GM19099 (cell line): ENCODE results near the gene POLR1B.

ENCODE experiments used
- POLR2A ChIP-seq: IDR thresholded peaks from 3 replicates; pipeline ENCODE4 v1.6.1; 2011; ENCODE audit warnings: low read depth; ENCODE audit not compliant: insufficient read length; ENCODE audit errors: extremely low read depth

The POLR1B gene

DNA sequence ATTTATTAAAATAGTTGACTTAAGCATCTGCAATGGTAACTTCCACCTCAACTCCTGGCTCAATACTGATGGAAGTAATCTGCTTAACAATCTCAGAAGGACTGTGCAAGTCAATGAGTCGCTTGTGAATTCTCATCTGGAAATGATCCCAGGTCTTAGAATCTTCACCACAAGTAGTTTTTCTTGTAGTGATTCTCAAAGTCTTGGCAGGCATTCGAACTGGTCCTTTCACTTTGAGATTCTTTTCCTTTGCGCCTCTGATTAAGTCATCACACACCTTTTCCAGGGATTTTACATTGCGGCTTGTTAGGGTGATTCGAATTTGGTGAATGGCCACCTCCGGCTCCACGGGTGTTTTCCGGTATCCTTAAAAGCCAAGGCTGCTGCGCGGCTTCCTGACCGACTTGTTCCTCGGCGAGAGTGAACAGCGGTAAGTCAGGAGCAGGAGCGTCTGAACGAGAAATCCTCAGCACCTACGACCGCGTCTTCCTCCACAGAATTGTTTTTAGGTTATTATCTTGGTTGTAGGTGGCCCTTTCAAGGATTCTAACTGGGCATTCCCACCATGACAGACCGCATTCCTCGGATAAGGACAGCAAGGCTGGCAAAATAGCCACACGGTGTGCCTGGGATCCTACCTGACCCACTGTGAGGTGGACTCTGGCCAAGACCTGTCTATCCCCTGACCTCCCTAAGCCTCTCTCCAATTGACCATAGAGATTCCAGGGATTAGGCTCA lies 79.7 kb downstream of the POLR1B start:
- TF ChIP-seq POLR2A = no peak

DNA sequence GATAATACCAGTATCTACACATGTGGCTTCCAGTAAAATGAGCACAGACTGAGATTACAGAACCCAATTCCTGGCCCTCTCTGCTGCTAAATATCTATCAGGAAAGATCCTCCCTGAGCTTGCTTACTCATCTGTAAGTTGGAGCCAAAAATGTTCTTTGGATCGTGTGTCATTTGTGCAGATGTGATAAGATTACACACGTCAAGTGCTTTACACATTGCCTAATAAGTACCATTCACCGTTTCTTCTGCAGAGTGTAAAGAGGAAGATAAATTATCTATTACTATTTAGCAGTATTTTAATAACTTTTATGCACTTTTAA lies 80.2 kb downstream of the POLR1B start:
- no peak for TF ChIP-seq POLR2A

DNA sequence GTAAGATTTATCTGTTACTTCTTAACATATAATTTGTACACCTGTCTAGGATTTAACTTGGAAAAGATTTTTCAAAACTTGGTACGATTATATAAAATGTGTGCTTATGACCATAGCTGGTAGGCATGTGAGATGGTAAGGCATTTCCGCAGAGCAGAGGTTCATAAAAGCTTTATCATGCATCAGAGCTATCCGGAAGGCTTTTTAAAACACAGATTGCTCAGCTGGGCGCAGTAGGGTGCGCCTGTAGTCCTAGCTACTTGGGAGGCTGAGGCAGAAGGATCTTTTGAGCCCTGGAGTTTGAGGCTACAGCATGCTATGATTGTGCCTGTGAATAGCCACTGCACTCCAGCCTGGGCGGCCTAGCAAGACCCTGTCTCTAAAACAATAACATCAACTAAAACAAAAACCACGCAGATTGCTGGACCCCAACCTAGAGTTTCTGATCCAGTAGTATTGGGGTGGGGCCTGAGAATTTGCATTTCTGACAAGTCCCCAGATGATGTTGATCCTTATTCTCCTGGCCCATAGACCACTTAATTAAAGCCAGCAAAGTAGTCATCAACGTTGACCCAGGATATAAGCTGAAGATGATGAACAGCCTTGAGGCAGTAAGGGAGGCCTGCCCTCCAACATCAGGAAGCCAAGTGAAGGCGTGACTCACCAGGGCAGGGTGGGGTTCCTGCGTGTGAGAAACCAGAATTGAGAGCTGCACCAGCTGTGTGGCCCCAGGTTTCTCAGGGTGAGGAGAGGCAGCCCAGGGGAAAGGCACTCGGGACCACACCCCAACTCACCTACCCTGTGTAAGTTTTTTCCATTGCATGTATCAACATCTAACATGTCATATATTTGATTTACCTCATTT lies 81.9 kb downstream of the POLR1B start:
- TF ChIP-seq POLR2A = no peak

DNA sequence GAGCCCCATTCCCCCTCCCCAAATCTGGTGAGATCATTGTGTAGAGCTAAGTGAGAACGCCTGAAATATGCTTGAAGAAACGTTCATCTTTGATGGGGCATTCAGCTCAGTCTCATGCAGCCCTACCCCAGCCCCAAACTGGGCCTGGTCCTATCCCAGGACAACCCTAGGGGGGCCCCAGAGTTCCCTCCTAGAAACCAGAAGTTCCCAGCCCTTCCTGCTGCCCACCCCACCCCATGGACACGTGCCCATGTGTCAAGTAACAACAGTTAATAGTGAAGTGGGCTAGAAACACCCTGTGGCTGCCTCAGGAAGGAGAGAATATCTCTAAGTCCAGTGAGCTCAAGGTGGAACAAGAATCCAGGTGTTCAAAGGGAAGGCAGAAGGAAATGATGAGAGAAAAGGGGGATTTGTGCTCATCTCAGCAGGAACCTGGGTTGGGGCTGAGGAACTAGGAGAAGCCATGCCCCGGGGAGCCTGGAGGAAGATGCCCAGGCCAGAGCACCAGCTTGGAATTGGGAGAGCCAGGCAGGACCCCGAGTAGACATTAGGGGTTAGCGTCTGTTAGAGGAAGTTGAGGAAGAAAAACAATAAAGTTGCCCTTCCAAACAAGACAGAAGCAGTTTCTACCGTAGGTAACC lies 83.3 kb downstream of the POLR1B start:
- no peak for TF ChIP-seq POLR2A

DNA sequence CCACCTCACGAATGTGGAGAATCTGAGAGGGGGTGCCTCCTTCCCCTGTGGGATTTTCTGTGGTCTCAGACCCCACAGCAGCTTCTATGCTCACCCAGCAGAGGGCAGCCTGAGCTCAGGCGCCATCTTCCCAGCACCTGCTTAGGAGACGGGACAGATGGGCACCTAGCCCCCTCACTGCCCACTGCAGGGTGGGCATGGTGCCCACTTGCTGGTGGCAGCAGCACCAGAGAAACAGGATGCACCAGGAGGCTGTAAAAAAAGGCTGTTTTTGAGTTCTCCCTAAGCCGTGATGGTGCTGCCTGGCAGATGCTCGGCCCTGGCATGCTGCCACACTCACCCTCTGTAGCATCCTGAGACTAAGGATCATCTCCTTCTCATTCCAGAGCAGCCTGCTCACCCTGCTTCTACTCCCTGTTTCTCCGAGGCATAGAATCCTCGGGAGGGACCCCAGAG lies 84.4 kb downstream of the POLR1B start:
- no peak for TF ChIP-seq POLR2A
